Effector memory CD8-positive, alpha-beta T cell (primary cell): ENCODE measurements around the gene DIP2C.

ENCODE experiments used
- ATAC-seq: fragments of 150-1000 bp; cut with Tn5 transposase; replicated peaks from 2 replicates; pipeline ENCODE4 v1.10.0; 2021; ENCODE audit warnings: mild to moderate bottlenecking, moderate library complexity
- DNase-seq, 3 experiments: peaks; one replicate each; pipeline ENCODE4 v3.0.0; 2021
- H3K27ac Mint-ChIP-seq, 2 donors: one replicate each; pipeline ENCODE4 v1.8.0; 2022; ENCODE audit warnings: mild to moderate bottlenecking in 2 of 2, mixed read lengths in 2 of 2, moderate library complexity in 2 of 2
- H3K27me3 Mint-ChIP-seq, 2 donors: one replicate each; pipeline ENCODE4 v1.8.0; 2022; ENCODE audit warnings: mixed read lengths in 2 of 2
- H3K36me3 Mint-ChIP-seq: one replicate; pipeline ENCODE4 v1.8.0; 2022; ENCODE audit warnings: mild to moderate bottlenecking, moderate library complexity, mixed read lengths; ENCODE audit not compliant: insufficient read depth
- H3K4me1 Mint-ChIP-seq, 2 donors: one replicate each; pipeline ENCODE4 v1.8.0; 2022; ENCODE audit warnings: low read depth in 2 of 2, mixed read lengths in 2 of 2
- H3K4me3 Mint-ChIP-seq, 2 donors: one replicate each; pipeline ENCODE4 v1.8.0; 2022; ENCODE audit warnings: mild to moderate bottlenecking in 2 of 2, mixed read lengths in 2 of 2, moderate library complexity in 2 of 2
- H3K9me3 Mint-ChIP-seq, 2 donors: one replicate each; pipeline ENCODE4 v1.8.0; 2022; ENCODE audit warnings: mixed read lengths in 2 of 2
- total RNA-seq, 9 experiments: gene quantifications; one replicate each; lab custom pipeline; 2026; lab: John Stamatoyannopoulos, UW

The DIP2C gene
- total RNA-seq: 0.92 to 14.3 (median 4.0) reads per million in 9 experiments

- H3K27ac Mint-ChIP-seq: no peak within 1 kb of the TSS
- H3K36me3 Mint-ChIP-seq: no peaks in the 10 kb centered on the region
- DNase-seq (no peak), ATAC-seq (no peak)
- no peaks in the 10 kb centered on the region for H3K9me3 Mint-ChIP-seq
- H3K27me3 Mint-ChIP-seq: peaks cover 53 to 70% of the 10 kb centered on the region in 2 donors
- peak within 1 kb of the TSS; percentile 45 to 71 for H3K4me3 Mint-ChIP-seq
- peaks cover 0 to 5% of the 10 kb centered on the region in 2 donors for H3K4me1 Mint-ChIP-seq
These were observed at the start of gene DIP2C for GRCh38 chr10:689452-690371. TSS of gene DIP2C (minus strand) at chr10:689668. CDS start at chr10:689578, 90 bp downstream.

GRCh38 chr10:734481-734880 is 45.0 kb upstream of the DIP2C start:
- Mint-ChIP-seq H3K27ac (no peak overlapping the region), H3K27me3 (peaks cover 11 to 16% of the 10 kb centered on the region in 2 donors), H3K4me1 (no peaks in the 10 kb centered on the region), H3K9me3 (peaks cover 0 to 2% of the 10 kb centered on the region in 2 donors), H3K4me3 (no peak overlapping the region), H3K36me3 (no peaks in the 10 kb centered on the region)
- no peak for DNase-seq
- no peak for ATAC-seq

GRCh38 chr10:733086-733485 is 43.6 kb upstream of the DIP2C start:
- Mint-ChIP-seq H3K9me3 (peaks cover 0 to 2% of the 10 kb centered on the region in 2 donors), H3K4me1 (no peaks in the 10 kb centered on the region), H3K36me3 (peaks cover 2% of the 10 kb centered on the region), H3K27me3 (peaks cover 11 to 16% of the 10 kb centered on the region in 2 donors), H3K4me3 (no peak overlapping the region), H3K27ac (no peak overlapping the region)
- DNase-seq (no peak), ATAC-seq (no peak)

- Mint-ChIP-seq H3K27me3 (peaks cover 11 to 16% of the 10 kb centered on the region in 2 donors), H3K27ac (no peak overlapping the region), H3K9me3 (no peaks in the 10 kb centered on the region), H3K4me3 (no peak overlapping the region), H3K36me3 (peaks cover 2% of the 10 kb centered on the region), H3K4me1 (no peaks in the 10 kb centered on the region)
- ATAC-seq: no peak
- DNase-seq: no peak
These were observed 39.7 kb upstream of the DIP2C start for GRCh38 chr10:729213-729612.

- no peak for ATAC-seq
- peaks cover 11 to 16% of the 10 kb centered on the region in 2 donors for H3K27me3 Mint-ChIP-seq
- H3K36me3 Mint-ChIP-seq: peaks cover 2% of the 10 kb centered on the region
- no peak for DNase-seq
- no peaks in the 10 kb centered on the region for H3K4me1 Mint-ChIP-seq
- H3K27ac Mint-ChIP-seq: no peak overlapping the region
- no peaks in the 10 kb centered on the region for H3K9me3 Mint-ChIP-seq
- no peak overlapping the region for H3K4me3 Mint-ChIP-seq
These were observed 39.1 kb upstream of the DIP2C start for GRCh38 chr10:728603-729002.

- no peak overlapping the region for H3K27ac Mint-ChIP-seq
- no peaks in the 10 kb centered on the region for H3K9me3 Mint-ChIP-seq
- ATAC-seq (no peak), DNase-seq (no peak)
- peaks cover 2% of the 10 kb centered on the region for H3K36me3 Mint-ChIP-seq
- no peaks in the 10 kb centered on the region for H3K4me1 Mint-ChIP-seq
- H3K27me3 Mint-ChIP-seq: peaks cover 5 to 12% of the 10 kb centered on the region in 2 donors
- H3K4me3 Mint-ChIP-seq: no peak overlapping the region
These were observed 37.8 kb upstream of the DIP2C start for GRCh38 chr10:727162-727790.

- Mint-ChIP-seq H3K4me3 (no peak overlapping the region), H3K36me3 (peaks cover 2% of the 10 kb centered on the region), H3K27me3 (peaks cover 5 to 11% of the 10 kb centered on the region in 2 donors), H3K9me3 (no peaks in the 10 kb centered on the region), H3K4me1 (no peaks in the 10 kb centered on the region), H3K27ac (no peak overlapping the region)
- ATAC-seq (no peak), DNase-seq (no peak)
These were observed 36.3 kb upstream of the DIP2C start for GRCh38 chr10:725786-726185.

- Mint-ChIP-seq H3K36me3 (peaks cover 2% of the 10 kb centered on the region), H3K4me1 (no peaks in the 10 kb centered on the region), H3K27me3 (peaks cover 7 to 15% of the 10 kb centered on the region in 2 donors), H3K27ac (no peak overlapping the region), H3K9me3 (no peaks in the 10 kb centered on the region), H3K4me3 (no peak overlapping the region)
- ATAC-seq: no peak
- no peak for DNase-seq
These were observed 35.8 kb upstream of the DIP2C start for GRCh38 chr10:725302-725701.

GRCh38 chr10:723973-724372 is 34.5 kb upstream of the DIP2C start:
- H3K27ac Mint-ChIP-seq: no peak overlapping the region
- H3K4me1 Mint-ChIP-seq: no peaks in the 10 kb centered on the region
- H3K27me3 Mint-ChIP-seq: peaks cover 7 to 22% of the 10 kb centered on the region in 2 donors
- no peaks in the 10 kb centered on the region for H3K9me3 Mint-ChIP-seq
- no peaks in the 10 kb centered on the region for H3K36me3 Mint-ChIP-seq
- ATAC-seq (no peak), DNase-seq (no peak)
- H3K4me3 Mint-ChIP-seq: no peak overlapping the region

- H3K27ac Mint-ChIP-seq: no peak overlapping the region
- H3K4me1 Mint-ChIP-seq: no peaks in the 10 kb centered on the region
- no peak overlapping the region for H3K4me3 Mint-ChIP-seq
These were observed 33.0 kb upstream of the DIP2C start for GRCh38 chr10:722281-723060.

GRCh38 chr10:718143-718700 is 28.8 kb upstream of the DIP2C start:
- ATAC-seq: no peak
- no peak overlapping the region for H3K27ac Mint-ChIP-seq

More at GRCh38 chr10:722281-723060, 33.0 kb upstream of the DIP2C start:
- H3K9me3 Mint-ChIP-seq: no peaks in the 10 kb centered on the region
- ATAC-seq: no peak
- H3K36me3 Mint-ChIP-seq: no peaks in the 10 kb centered on the region
- DNase-seq: no peak
- H3K27me3 Mint-ChIP-seq: peaks cover 13 to 30% of the 10 kb centered on the region in 2 donors

GRCh38 chr10:717458-717857 is 28.0 kb upstream of the DIP2C start:
- Mint-ChIP-seq H3K4me1 (no peaks in the 10 kb centered on the region), H3K27ac (no peak overlapping the region), H3K9me3 (peaks cover 0 to 10% of the 10 kb centered on the region in 2 donors), H3K36me3 (no peaks in the 10 kb centered on the region), H3K27me3 (peaks cover 30 to 54% of the 10 kb centered on the region in 2 donors), H3K4me3 (no peak overlapping the region)
- no peak for ATAC-seq
- no peak for DNase-seq

More at GRCh38 chr10:718143-718700, 28.8 kb upstream of the DIP2C start:
- Mint-ChIP-seq H3K4me3 (no peak overlapping the region), H3K27me3 (peaks cover 30 to 51% of the 10 kb centered on the region in 2 donors), H3K36me3 (no peaks in the 10 kb centered on the region), H3K9me3 (peaks cover 0 to 10% of the 10 kb centered on the region in 2 donors), H3K4me1 (no peaks in the 10 kb centered on the region)
- no peak for DNase-seq

- DNase-seq (no peak), ATAC-seq (no peak)
- H3K4me3 Mint-ChIP-seq: no peak overlapping the region
- no peaks in the 10 kb centered on the region for H3K4me1 Mint-ChIP-seq
- no peak overlapping the region for H3K27ac Mint-ChIP-seq
- H3K36me3 Mint-ChIP-seq: no peaks in the 10 kb centered on the region
- peaks cover 30 to 50% of the 10 kb centered on the region in 2 donors for H3K27me3 Mint-ChIP-seq
- peaks cover 0 to 10% of the 10 kb centered on the region in 2 donors for H3K9me3 Mint-ChIP-seq
These were observed 27.4 kb upstream of the DIP2C start for GRCh38 chr10:716821-717220.
